OCI-LY7 (cell line): ENCODE data around the gene LDLRAD4.

Experiments
- EZH2phosphoT487 ChIP-seq: fragments of 200-600 bp; sonication (generic); IDR thresholded peaks from 2 replicates; pipeline ENCODE4 v1.6.1; 2018; ENCODE audit warnings: low read depth, borderline replicate concordance, mild to moderate bottlenecking, mixed run types, antibody characterized with exemption, low read length, moderate library complexity, mixed read lengths
- TF ChIP-seq, protein P1 (sequence below): fragments of 200-600 bp; sonication (generic); conservative IDR thresholded peaks from 2 replicates; pipeline ENCODE4 v1.5.1; 2014; ENCODE audit warnings: mild to moderate bottlenecking, antibody characterized with exemption, low read length, moderate library complexity, mixed read lengths

DNA sequence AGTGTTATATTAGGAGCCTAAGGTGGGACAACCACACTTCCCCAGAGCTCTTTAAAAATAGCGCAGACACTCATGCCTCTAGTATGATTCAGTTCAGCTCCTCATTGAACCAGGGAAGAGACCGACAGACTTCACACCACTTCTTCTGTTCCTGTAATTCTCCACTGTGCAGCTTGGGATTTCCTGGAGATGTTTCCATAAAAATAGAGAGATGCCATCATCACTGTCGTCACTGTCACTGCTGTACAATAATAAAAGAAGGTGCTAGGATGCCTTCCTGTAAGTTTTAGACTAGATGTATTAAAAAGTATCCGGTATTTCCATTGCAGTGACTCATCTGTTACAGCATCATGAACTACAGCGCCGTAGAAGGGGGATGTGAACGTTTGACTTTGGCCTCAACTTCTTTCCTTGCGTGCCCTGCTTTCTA, 396.9 kb downstream of the LDLRAD4 start:
- TF ChIP-seq, protein P1, sequence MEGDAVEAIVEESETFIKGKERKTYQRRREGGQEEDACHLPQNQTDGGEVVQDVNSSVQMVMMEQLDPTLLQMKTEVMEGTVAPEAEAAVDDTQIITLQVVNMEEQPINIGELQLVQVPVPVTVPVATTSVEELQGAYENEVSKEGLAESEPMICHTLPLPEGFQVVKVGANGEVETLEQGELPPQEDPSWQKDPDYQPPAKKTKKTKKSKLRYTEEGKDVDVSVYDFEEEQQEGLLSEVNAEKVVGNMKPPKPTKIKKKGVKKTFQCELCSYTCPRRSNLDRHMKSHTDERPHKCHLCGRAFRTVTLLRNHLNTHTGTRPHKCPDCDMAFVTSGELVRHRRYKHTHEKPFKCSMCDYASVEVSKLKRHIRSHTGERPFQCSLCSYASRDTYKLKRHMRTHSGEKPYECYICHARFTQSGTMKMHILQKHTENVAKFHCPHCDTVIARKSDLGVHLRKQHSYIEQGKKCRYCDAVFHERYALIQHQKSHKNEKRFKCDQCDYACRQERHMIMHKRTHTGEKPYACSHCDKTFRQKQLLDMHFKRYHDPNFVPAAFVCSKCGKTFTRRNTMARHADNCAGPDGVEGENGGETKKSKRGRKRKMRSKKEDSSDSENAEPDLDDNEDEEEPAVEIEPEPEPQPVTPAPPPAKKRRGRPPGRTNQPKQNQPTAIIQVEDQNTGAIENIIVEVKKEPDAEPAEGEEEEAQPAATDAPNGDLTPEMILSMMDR = no peak
- TF ChIP-seq EZH2phosphoT487 = no peak
